Neural cell (in vitro differentiated cells): Measurements from ENCODE around the gene SNX6. TPM values are rescaled to one million over a fixed set of nuclear protein-coding genes. Genes with fewer than 3 reads are reported as not detected.
"Not testable (repeated sequence)": the region's sequence is repeated elsewhere in the genome, so short reads cannot be mapped to it uniquely, and the experiment has no call there.

Source experiments
- H2AFZ ChIP-seq: fragments of 200-600, 300-800 bp; sonication (generic), shearing (Covaris generic); 2 replicates; pipeline ENCODE4 v1.6.0; 2014; ENCODE audit warnings: low read depth, mild to moderate bottlenecking, antibody characterized with exemption, low read length, moderate library complexity
- H3F3A ChIP-seq: fragments of 200-600 bp; shearing (Covaris generic); 2 replicates; pipeline ENCODE4 v1.6.1; 2016; ENCODE audit warnings: mild to moderate bottlenecking, moderate library complexity, mixed read lengths, antibody characterized with exemption, low read length; ENCODE audit not compliant: insufficient read depth, poor library complexity, severe bottlenecking
- H3K27ac ChIP-seq: fragments of 200-600, 300-800 bp; sonication (generic), shearing (Covaris generic); 2 replicates; pipeline ENCODE4 v1.5.1; 2014; ENCODE audit warnings: mild to moderate bottlenecking, low read length, moderate library complexity
- H3K27me3 ChIP-seq: fragments of 300-800, 200-600 bp; sonication (generic), shearing (Covaris generic); 2 replicates; pipeline ENCODE4 v1.6.0; 2014; ENCODE audit warnings: mild to moderate bottlenecking, low read depth, low read length, moderate library complexity; ENCODE audit not compliant: insufficient read depth
- H3K36me3 ChIP-seq: fragments of 300-800, 200-600 bp; sonication (generic), shearing (Covaris generic); 2 replicates; pipeline ENCODE4 v1.5.1; 2014; ENCODE audit warnings: mild to moderate bottlenecking, antibody characterized with exemption, low read length, moderate library complexity; ENCODE audit not compliant: insufficient read depth
- H3K4me2 ChIP-seq: fragments of 300-800, 200-600 bp; sonication (generic), shearing (Covaris generic); 2 replicates; pipeline ENCODE4 v1.6.0; 2014; ENCODE audit warnings: mild to moderate bottlenecking, low read length
- H3K4me3 ChIP-seq: fragments of 300-800, 200-600 bp; sonication (generic), shearing (Covaris generic); 2 replicates; pipeline ENCODE4 v1.5.1; 2014; ENCODE audit warnings: mild to moderate bottlenecking, low read length, moderate library complexity
- H3K79me2 ChIP-seq: fragments of 200-600 bp; shearing (Covaris generic); replicated peaks from 2 replicates; pipeline ENCODE4 v1.6.0; 2014; ENCODE audit warnings: mild to moderate bottlenecking, low read length, moderate library complexity; ENCODE audit not compliant: insufficient read depth
- H3K9ac ChIP-seq: fragments of 300-800, 200-600 bp; sonication (generic), shearing (Covaris generic); 2 replicates; pipeline ENCODE4 v1.6.1; 2016; ENCODE audit warnings: mild to moderate bottlenecking, low read length, mixed read lengths
- H3K9me2 ChIP-seq: fragments of 200-600 bp; shearing (Covaris generic); 2 replicates; pipeline ENCODE4 v1.6.1; 2016; ENCODE audit warnings: mild to moderate bottlenecking, low read length, mixed read lengths; ENCODE audit not compliant: insufficient read depth
- H3K9me3 ChIP-seq: fragments of 200-600, 300-800 bp; sonication (generic), shearing (Covaris generic); 2 replicates; pipeline ENCODE4 v1.6.1; 2016; ENCODE audit warnings: mild to moderate bottlenecking, mixed run types, low read length, moderate library complexity, mixed read lengths
- H4K20me1 ChIP-seq: fragments of 200-600 bp; shearing (Covaris generic); 2 replicates; pipeline ENCODE4 v1.6.1; 2016; ENCODE audit warnings: mild to moderate bottlenecking, mixed run types; ENCODE audit not compliant: insufficient read depth
- CTCF ChIP-seq: fragments of 450-650 bp; IDR thresholded peaks from 2 replicates; pipeline ENCODE4 v1.5.1; 2014; ENCODE audit warnings: antibody characterized with exemption, mild to moderate bottlenecking, moderate library complexity; ENCODE audit not compliant: poor library complexity, severe bottlenecking
- EP300 ChIP-seq: fragments of 450-650 bp; conservative IDR thresholded peaks from 2 replicates; pipeline ENCODE4 v1.6.1; 2014; ENCODE audit warnings: antibody characterized with exemption, mild to moderate bottlenecking, moderate library complexity; ENCODE audit not compliant: poor library complexity, severe bottlenecking
- EZH2 ChIP-seq: fragments of 200-600, 300-800 bp; shearing (Covaris generic), sonication (generic); IDR thresholded peaks from 2 replicates; pipeline ENCODE4 v1.6.1; 2014; ENCODE audit warnings: antibody characterized with exemption, low read length, borderline replicate concordance, mild to moderate bottlenecking; ENCODE audit not compliant: insufficient read depth, poor library complexity, severe bottlenecking
- MXI1 ChIP-seq: fragments of 450-650 bp; conservative IDR thresholded peaks from 2 replicates; pipeline ENCODE4 v1.6.1; 2014; ENCODE audit warnings: antibody characterized with exemption, mild to moderate bottlenecking; ENCODE audit not compliant: poor library complexity, severe bottlenecking
- POLR2AphosphoS5 ChIP-seq: IDR thresholded peaks from 2 replicates; pipeline ENCODE4 v1.6.1; 2012
- RAD21 ChIP-seq: fragments of 450-650 bp; conservative IDR thresholded peaks from 2 replicates; pipeline ENCODE4 v1.6.1; 2014; ENCODE audit warnings: antibody characterized with exemption, mild to moderate bottlenecking, moderate library complexity
- REST ChIP-seq: IDR thresholded peaks from 2 replicates; pipeline ENCODE4 v1.6.1; 2012; ENCODE audit warnings: borderline replicate concordance
- SMC3 ChIP-seq: fragments of 450-650 bp; conservative IDR thresholded peaks from 2 replicates; pipeline ENCODE4 v1.6.1; 2014; ENCODE audit warnings: antibody characterized with exemption, mild to moderate bottlenecking, moderate library complexity; ENCODE audit not compliant: poor library complexity
- TAF1 ChIP-seq: IDR thresholded peaks from 2 replicates; pipeline ENCODE4 v1.6.1; 2012; ENCODE audit warnings: low read depth
- polyA plus RNA-seq: library from polyadenylated mRNA; depleted of rRNA; stranded (reverse); fragments of >200 nt; gene quantifications from 2 replicates; pipeline ENCODE4 v1.2.3, GENCODE V29; 2014

The SNX6 gene
- polyA plus RNA-seq, 1 donor from 2014 or later: 129 TPM

GRCh38 chr14:34660796-34661195 is 30.8 kb upstream of the SNX6 start:
- Histone ChIP-seq H3K9me3 (no peaks in the 10 kb centered on the region), H3K4me2 (no peak overlapping the region), H2AFZ (no peak overlapping the region), H3K4me3 (no peak overlapping the region), H4K20me1 (no peaks in the 10 kb centered on the region), H3K9me2 (no peaks in the 10 kb centered on the region), H3K27me3 (no peaks in the 10 kb centered on the region), H3K27ac (no peak overlapping the region), H3K9ac (no peak overlapping the region), H3F3A (no peaks in the 10 kb centered on the region), H3K36me3 (no peaks in the 10 kb centered on the region), H3K79me2 (no peaks in the 10 kb centered on the region)
- TF ChIP-seq POLR2AphosphoS5 (no peak), RAD21 (no peak), EZH2 (no peak), SMC3 (no peak)

- H3F3A ChIP-seq: no peaks in the 10 kb centered on the region
- no peak overlapping the region for H3K4me3 ChIP-seq
- H3K9me3 ChIP-seq: no peaks in the 10 kb centered on the region
Observed at GRCh38 chr14:34655959-34656358, 26.0 kb upstream of the SNX6 start.

GRCh38 chr14:34653073-34653472 is 23.1 kb upstream of the SNX6 start:
- not testable (repeated sequence) for H3K36me3 ChIP-seq

More at GRCh38 chr14:34655959-34656358, 26.0 kb upstream of the SNX6 start:
- H3K9me2 ChIP-seq: no peaks in the 10 kb centered on the region
- no peaks in the 10 kb centered on the region for H3K79me2 ChIP-seq
- no peak overlapping the region for H3K4me2 ChIP-seq
- no peaks in the 10 kb centered on the region for H4K20me1 ChIP-seq
- H3K9ac ChIP-seq: no peak overlapping the region
- no peaks in the 10 kb centered on the region for H3K27me3 ChIP-seq
- H3K36me3 ChIP-seq: no peaks in the 10 kb centered on the region
- H2AFZ ChIP-seq: no peak overlapping the region
- H3K27ac ChIP-seq: no peak overlapping the region
- no peak for TF ChIP-seq EP300
- no peak for TF ChIP-seq REST
- TF ChIP-seq EZH2: no peak
- TF ChIP-seq POLR2AphosphoS5: no peak
- TF ChIP-seq TAF1: no peak
- TF ChIP-seq RAD21: no peak
- no peak for TF ChIP-seq CTCF
- TF ChIP-seq MXI1: no peak
- no peak for TF ChIP-seq SMC3

GRCh38 chr14:34652348-34652747 is 22.4 kb upstream of the SNX6 start:
- H3K9ac ChIP-seq, H4K20me1 ChIP-seq, H3K4me3 ChIP-seq, H3K36me3 ChIP-seq, H3K4me2 ChIP-seq, H3K9me2 ChIP-seq, H3K27ac ChIP-seq, H3K79me2 ChIP-seq, H2AFZ ChIP-seq, H3K9me3 ChIP-seq, H3F3A ChIP-seq, H3K27me3 ChIP-seq: not testable (repeated sequence)

More at GRCh38 chr14:34653073-34653472, 23.1 kb upstream of the SNX6 start:
- not testable (repeated sequence) for H2AFZ ChIP-seq, H3K27me3 ChIP-seq, H3K79me2 ChIP-seq, H3F3A ChIP-seq, H3K27ac ChIP-seq, H3K9me2 ChIP-seq, H3K4me2 ChIP-seq, H4K20me1 ChIP-seq, H3K9me3 ChIP-seq, H3K4me3 ChIP-seq, H3K9ac ChIP-seq
